ENCODE data around the gene CPA5.

The CPA5 gene

GRCh38 chr7:130413201-130413600 lies 68.6 kb downstream of the CPA5 start:
- no peak for TF ChIP-seq CTCF (IDR thresholded peaks at IDR 0.05; ENCODE audit: low read depth, low read length)
- no peak overlapping the region for H3K4me3 ChIP-seq (ENCODE audit: low read depth, low read length)

- TF ChIP-seq CTCF (IDR thresholded peaks at IDR 0.05; ENCODE audit: low read depth, low read length) = no peak
- no peak overlapping the region for H3K4me3 ChIP-seq (ENCODE audit: low read depth, low read length)
These were observed 70.4 kb downstream of the CPA5 start for GRCh38 chr7:130415006-130415405.

GRCh38 chr7:130417213-130417612 lies 72.6 kb downstream of the CPA5 start:
- TF ChIP-seq CTCF (IDR thresholded peaks at IDR 0.05; ENCODE audit: low read depth, low read length) = no peak

GRCh38 chr7:130418306-130418705 lies 73.7 kb downstream of the CPA5 start:
- H3K4me3 ChIP-seq (ENCODE audit: low read depth, low read length) = no peak overlapping the region
- no peak for TF ChIP-seq CTCF (IDR thresholded peaks at IDR 0.05; ENCODE audit: low read depth, low read length)

More at GRCh38 chr7:130417213-130417612, 72.6 kb downstream of the CPA5 start:
- H3K4me3 ChIP-seq (ENCODE audit: low read depth, low read length) = no peak overlapping the region

Data from WI38 (cell line).